ENCODE data around the gene PLXNC1. TPM values are rescaled to one million over a fixed set of nuclear protein-coding genes. Genes with fewer than 3 reads are reported as not detected.
A peak's percentile ranks its signal among the peaks of the same experiment; 100 is the strongest.

PLXNC1 gene
- total RNA-seq = 1 to 10 TPM; 8.5 to 9.2 TPM

DNA sequence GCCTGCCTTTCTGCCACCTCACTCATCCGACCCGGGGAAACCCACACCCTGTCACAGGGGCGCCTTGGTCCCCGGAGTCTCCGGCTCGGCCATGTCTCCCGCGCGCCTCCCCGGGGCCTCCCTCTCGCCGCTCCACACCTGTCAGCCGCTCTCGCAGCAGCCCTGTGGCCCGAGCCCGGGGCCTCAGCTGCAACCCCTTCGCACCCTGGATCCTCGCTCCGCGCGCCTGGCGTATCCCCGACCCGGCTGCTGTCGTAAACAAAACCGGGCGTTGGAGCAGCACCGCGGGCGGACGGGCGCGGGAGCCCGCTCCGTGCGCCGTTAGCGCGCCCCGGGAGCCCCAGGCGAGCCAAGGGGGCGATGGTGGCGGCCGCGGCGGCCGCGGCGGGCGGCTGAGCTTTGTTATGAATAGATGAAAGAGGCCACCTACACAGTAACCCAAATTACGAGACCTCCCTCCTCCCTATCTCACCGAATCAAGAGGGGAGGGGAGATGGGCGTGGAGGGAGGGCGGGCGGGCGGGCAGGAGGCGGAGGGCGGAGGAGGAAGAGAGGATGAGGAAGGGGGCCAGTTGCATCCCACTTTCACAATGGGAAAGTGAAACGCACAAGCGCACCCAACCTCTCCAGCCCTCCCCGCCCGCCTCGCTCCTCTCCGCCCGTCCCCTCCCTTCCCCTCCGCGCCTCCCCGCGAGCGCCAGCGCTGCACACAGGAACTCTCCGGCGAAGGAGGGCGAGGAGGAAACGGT is at the start of gene PLXNC1:
TSS of gene PLXNC1 (plus strand) at position 587 of the 748 bp plus-strand sequence. CDS start 395 bp downstream, outside the sequence.
- H3K36me3 ChIP-seq = no peaks in the 10 kb centered on the region
- H3K4me1 ChIP-seq (ENCODE audit: control insufficient read depth in 1 of 2, low read depth in 2 of 2) = peaks cover 0 to 24% of the 10 kb centered on the region in 2 donors
- no peaks in the 10 kb centered on the region for H3K9me3 ChIP-seq
- H3K4me3 ChIP-seq = peak within 1 kb of the TSS; percentile 77
- no peaks in the 10 kb centered on the region for H3K27me3 ChIP-seq (replicated peaks; ENCODE audit: insufficient read depth)
- TF ChIP-seq, protein P1, sequence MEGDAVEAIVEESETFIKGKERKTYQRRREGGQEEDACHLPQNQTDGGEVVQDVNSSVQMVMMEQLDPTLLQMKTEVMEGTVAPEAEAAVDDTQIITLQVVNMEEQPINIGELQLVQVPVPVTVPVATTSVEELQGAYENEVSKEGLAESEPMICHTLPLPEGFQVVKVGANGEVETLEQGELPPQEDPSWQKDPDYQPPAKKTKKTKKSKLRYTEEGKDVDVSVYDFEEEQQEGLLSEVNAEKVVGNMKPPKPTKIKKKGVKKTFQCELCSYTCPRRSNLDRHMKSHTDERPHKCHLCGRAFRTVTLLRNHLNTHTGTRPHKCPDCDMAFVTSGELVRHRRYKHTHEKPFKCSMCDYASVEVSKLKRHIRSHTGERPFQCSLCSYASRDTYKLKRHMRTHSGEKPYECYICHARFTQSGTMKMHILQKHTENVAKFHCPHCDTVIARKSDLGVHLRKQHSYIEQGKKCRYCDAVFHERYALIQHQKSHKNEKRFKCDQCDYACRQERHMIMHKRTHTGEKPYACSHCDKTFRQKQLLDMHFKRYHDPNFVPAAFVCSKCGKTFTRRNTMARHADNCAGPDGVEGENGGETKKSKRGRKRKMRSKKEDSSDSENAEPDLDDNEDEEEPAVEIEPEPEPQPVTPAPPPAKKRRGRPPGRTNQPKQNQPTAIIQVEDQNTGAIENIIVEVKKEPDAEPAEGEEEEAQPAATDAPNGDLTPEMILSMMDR (IDR thresholded peaks at IDR 0.05) = no peak
- no peak for DNase-seq (ENCODE audit: low spot score)
- ATAC-seq (ENCODE audit: insufficient number of reproducible peaks, low FRiP score, low read depth) = no peak
- H3K27ac ChIP-seq = no peak within 1 kb of the TSS

DNA sequence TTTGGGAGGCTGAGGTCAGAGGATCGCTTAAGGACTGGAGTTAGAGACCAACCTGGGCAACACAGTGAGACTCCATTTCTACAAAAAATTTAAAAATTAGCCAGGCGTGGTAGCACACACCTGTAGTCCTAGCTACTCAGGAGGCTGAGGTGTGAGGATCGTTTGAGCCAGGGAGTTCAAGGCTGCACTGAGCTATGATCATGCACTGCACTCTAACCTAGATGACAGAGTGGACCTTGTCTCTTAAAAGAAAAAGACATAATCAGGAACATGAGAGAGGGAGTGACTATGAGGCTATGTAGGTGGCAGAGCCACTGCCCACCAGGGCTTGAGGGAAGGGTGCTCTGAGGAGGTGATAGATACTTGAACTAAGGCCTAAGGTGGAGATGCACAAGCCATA is 49.2 kb upstream of the PLXNC1 start:
- peaks cover 0 to 4% of the 10 kb centered on the region in 2 donors for H3K4me1 ChIP-seq (ENCODE audit: control insufficient read depth in 1 of 2, low read depth in 2 of 2)
- H3K27me3 ChIP-seq (replicated peaks; ENCODE audit: insufficient read depth) = no peaks in the 10 kb centered on the region
- no peak overlapping the region for H3K4me3 ChIP-seq
- H3K36me3 ChIP-seq = no peaks in the 10 kb centered on the region
- no peak for ATAC-seq (ENCODE audit: insufficient number of reproducible peaks, low FRiP score, low read depth)
- DNase-seq (ENCODE audit: low spot score) = no peak
- no peaks in the 10 kb centered on the region for H3K9me3 ChIP-seq
- no peak overlapping the region for H3K27ac ChIP-seq
- TF ChIP-seq, protein P1 (IDR thresholded peaks at IDR 0.05) = no peak

DNA sequence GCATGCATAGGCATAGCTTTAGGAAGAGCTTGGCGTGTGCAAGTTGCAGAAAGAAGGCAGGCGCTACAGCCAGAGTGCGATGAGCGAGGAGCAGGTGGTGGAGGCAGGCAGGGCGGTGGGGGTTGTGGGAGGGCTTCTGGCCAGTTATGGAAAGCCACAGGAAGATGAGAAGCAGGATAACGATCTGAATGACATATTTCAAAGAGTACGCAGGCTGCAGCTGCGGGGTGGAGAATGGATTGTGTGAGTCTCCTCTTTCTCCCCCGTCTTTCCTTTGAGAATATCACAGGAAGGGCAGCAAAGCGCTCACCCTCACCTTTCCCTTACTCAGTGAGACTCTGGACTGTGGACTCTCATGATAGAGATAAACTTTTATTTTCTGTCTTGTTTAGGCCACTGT is 48.7 kb upstream of the PLXNC1 start:
- Histone ChIP-seq H3K4me1 (ENCODE audit: control insufficient read depth in 1 of 2, low read depth in 2 of 2) (peaks cover 0 to 4% of the 10 kb centered on the region in 2 donors), H3K27me3 (replicated peaks; ENCODE audit: insufficient read depth) (no peaks in the 10 kb centered on the region), H3K27ac (no peak overlapping the region), H3K4me3 (no peak overlapping the region), H3K36me3 (no peaks in the 10 kb centered on the region), H3K9me3 (no peaks in the 10 kb centered on the region)
- DNase-seq (ENCODE audit: low spot score) (no peak), ATAC-seq (ENCODE audit: insufficient number of reproducible peaks, low FRiP score, low read depth) (no peak)
- TF ChIP-seq, protein P1 (IDR thresholded peaks at IDR 0.05) = no peak

DNA sequence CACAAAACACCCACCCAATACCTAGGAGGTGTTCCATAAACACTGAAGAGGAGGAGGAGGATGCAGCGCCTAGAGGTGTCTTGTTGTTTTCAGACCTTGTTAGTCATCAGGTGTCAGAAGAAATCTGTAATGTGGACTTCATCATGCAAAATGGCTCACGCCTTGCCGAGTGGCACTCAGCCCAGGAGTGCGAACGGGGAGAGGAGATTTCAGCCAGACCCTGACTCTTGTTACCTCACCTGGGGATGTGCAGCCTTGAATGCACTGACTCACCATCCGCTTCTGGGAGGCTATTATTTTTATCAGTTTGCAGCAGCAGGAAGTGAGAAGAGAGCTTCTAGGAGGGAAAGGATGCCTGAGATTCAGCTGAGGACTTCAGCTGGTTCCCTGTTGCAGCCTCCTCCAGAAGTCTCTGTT is 48.2 kb upstream of the PLXNC1 start:
- H3K4me1 ChIP-seq (ENCODE audit: control insufficient read depth in 1 of 2, low read depth in 2 of 2) = peaks cover 0 to 4% of the 10 kb centered on the region in 2 donors
- no peak overlapping the region for H3K4me3 ChIP-seq
- TF ChIP-seq, protein P1 (IDR thresholded peaks at IDR 0.05) = no peak
- H3K27me3 ChIP-seq (replicated peaks; ENCODE audit: insufficient read depth) = no peaks in the 10 kb centered on the region
- H3K36me3 ChIP-seq = no peaks in the 10 kb centered on the region
- DNase-seq (ENCODE audit: low spot score) = no peak
- no peaks in the 10 kb centered on the region for H3K9me3 ChIP-seq
- ATAC-seq (ENCODE audit: insufficient number of reproducible peaks, low FRiP score, low read depth) = no peak
- no peak overlapping the region for H3K27ac ChIP-seq

DNA sequence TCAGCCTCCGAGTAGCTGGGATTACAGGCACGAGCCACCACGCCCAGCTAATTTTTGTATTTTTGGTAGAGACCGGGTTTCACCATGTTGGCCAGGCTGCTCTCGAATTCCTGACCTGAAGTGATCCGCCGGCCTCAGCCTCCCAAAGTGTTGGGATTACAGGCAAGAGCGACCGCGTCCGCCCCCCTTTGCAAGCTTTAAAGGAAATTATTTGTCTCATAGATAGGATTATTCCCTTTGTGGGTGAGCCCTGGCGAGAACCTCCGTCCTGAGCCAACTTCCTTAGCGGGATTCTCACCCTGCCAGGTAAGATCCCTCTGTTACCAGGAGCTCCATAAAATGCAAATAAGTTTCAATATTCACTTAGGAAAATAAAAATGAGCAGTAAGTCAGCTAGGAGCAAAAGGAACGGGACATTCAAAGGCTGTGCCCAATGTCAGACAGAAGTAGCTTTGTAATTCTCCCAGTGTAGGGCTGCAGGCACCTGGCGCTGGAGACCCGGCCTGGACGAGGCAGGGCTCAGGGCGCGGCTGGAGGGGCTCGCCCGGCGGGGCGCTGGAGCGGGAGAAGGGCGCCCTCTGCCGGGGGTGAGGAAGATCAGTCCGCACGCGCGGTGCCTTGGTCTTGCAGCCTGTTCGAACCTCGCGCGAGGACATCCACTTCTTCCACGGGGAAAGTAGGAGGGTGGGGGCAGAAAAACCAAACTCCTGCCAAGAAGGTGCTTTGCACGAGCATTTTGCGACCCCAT is 47.2 kb upstream of the PLXNC1 start:
- DNase-seq (ENCODE audit: low spot score) = no peak
- TF ChIP-seq, protein P1 (IDR thresholded peaks at IDR 0.05) = peak; percentile 95
- Histone ChIP-seq H3K4me3 (peak overlapping the region; percentile 95), H3K36me3 (no peaks in the 10 kb centered on the region), H3K4me1 (ENCODE audit: control insufficient read depth in 1 of 2, low read depth in 2 of 2) (peaks cover 0 to 4% of the 10 kb centered on the region in 2 donors), H3K27ac (peak overlapping the region in 1 of 2 donors; percentile 65), H3K9me3 (no peaks in the 10 kb centered on the region), H3K27me3 (replicated peaks; ENCODE audit: insufficient read depth) (no peaks in the 10 kb centered on the region)
- no peak for ATAC-seq (ENCODE audit: insufficient number of reproducible peaks, low FRiP score, low read depth)
